H9 (cell line): ENCODE data around the gene LEFTY2. TPM values are rescaled to one million over a fixed set of nuclear protein-coding genes. Genes with fewer than 3 reads are reported as not detected.

Experiments
- DNase-seq: peaks from one replicate; pipeline ENCODE4 v3.0.0-alpha.2; 2017
- H2AFZ ChIP-seq: one replicate; pipeline ENCODE4 v1.6.1; 2013; ENCODE audit warnings: mild to moderate bottlenecking, low read length, control low read depth, moderate library complexity
- H2AK5ac ChIP-seq: 2 replicates; pipeline ENCODE4 v1.6.1; 2013; ENCODE audit warnings: low read length, control low read depth, mixed read lengths; ENCODE audit not compliant: insufficient read length
- H2BK120ac ChIP-seq: one replicate; pipeline ENCODE4 v1.6.1; 2013; ENCODE audit warnings: low read depth, mild to moderate bottlenecking, low read length, control low read depth, inconsistent platforms; ENCODE audit not compliant: poor library complexity, severe bottlenecking
- H2BK12ac ChIP-seq: 2 replicates; pipeline ENCODE4 v1.6.1; 2013; ENCODE audit warnings: low read length, control low read depth, mixed read lengths, low read depth; ENCODE audit not compliant: insufficient read length
- H2BK15ac ChIP-seq: 2 replicates; pipeline ENCODE4 v1.6.1; 2013; ENCODE audit warnings: low read depth, low read length, control low read depth
- H2BK20ac ChIP-seq: one replicate; pipeline ENCODE4 v1.6.1; 2013; ENCODE audit warnings: low read depth, mild to moderate bottlenecking, low read length, control low read depth, inconsistent platforms; ENCODE audit not compliant: poor library complexity, severe bottlenecking
- H2BK5ac ChIP-seq: 2 replicates; pipeline ENCODE4 v1.6.1; 2013; ENCODE audit warnings: low read length, control low read depth, mixed read lengths; ENCODE audit not compliant: insufficient read length
- H3K14ac ChIP-seq: 2 replicates; pipeline ENCODE4 v1.6.1; 2013; ENCODE audit warnings: low read length, control low read depth; ENCODE audit not compliant: insufficient read depth
- H3K18ac ChIP-seq: 2 replicates; pipeline ENCODE4 v1.6.1; 2013; ENCODE audit warnings: low read depth, mild to moderate bottlenecking, mixed read lengths, low read length, control low read depth; ENCODE audit not compliant: insufficient read length
- H3K23ac ChIP-seq: 2 replicates; pipeline ENCODE4 v1.6.1; 2013; ENCODE audit warnings: low read length, control low read depth, mixed read lengths, low read depth; ENCODE audit not compliant: insufficient read length
- H3K23me2 ChIP-seq: 2 replicates; pipeline ENCODE4 v1.6.1; 2013; ENCODE audit warnings: low read depth, mild to moderate bottlenecking, mixed read lengths, low read length, control low read depth; ENCODE audit not compliant: insufficient read length, poor library complexity, severe bottlenecking
- H3K27ac ChIP-seq: 2 replicates; pipeline ENCODE4 v1.5.1; 2013; ENCODE audit warnings: low read length, control low read depth, mixed read lengths, low read depth; ENCODE audit not compliant: insufficient read length
- H3K27me3 ChIP-seq: 2 replicates; pipeline ENCODE4 v1.6.1; 2013; ENCODE audit warnings: low read length, control low read depth, inconsistent platforms; ENCODE audit not compliant: insufficient read depth
- H3K4ac ChIP-seq: 2 replicates; pipeline ENCODE4 v1.6.1; 2013; ENCODE audit warnings: low read depth, mild to moderate bottlenecking, control low read depth, inconsistent platforms, low read length, moderate library complexity
- H3K4me1 ChIP-seq: 2 replicates; pipeline ENCODE4 v1.6.1; 2013; ENCODE audit warnings: low read length, control low read depth, inconsistent platforms; ENCODE audit not compliant: insufficient read depth
- H3K4me2 ChIP-seq: 2 replicates; pipeline ENCODE4 v1.6.1; 2013; ENCODE audit warnings: low read length, control low read depth, mixed read lengths; ENCODE audit not compliant: insufficient read length, insufficient read depth
- H3K56ac ChIP-seq: 2 replicates; pipeline ENCODE4 v1.6.1; 2013; ENCODE audit warnings: low read depth, mild to moderate bottlenecking, mixed read lengths, low read length, control low read depth; ENCODE audit not compliant: insufficient read length
- H3K79me1 ChIP-seq: 2 replicates; pipeline ENCODE4 v1.6.1; 2013; ENCODE audit warnings: low read depth, mild to moderate bottlenecking, moderate library complexity, low read length, control low read depth, inconsistent platforms; ENCODE audit not compliant: insufficient read depth, poor library complexity, severe bottlenecking
- H3K79me2 ChIP-seq: 2 replicates; pipeline ENCODE4 v1.6.1; 2013; ENCODE audit warnings: low read length, control low read depth, inconsistent platforms; ENCODE audit not compliant: insufficient read depth
- H3K9ac ChIP-seq: 2 replicates; pipeline ENCODE4 v1.6.1; 2013; ENCODE audit warnings: low read length, control low read depth, mixed read lengths; ENCODE audit not compliant: insufficient read length; ENCODE audit errors: extremely low read depth
- H3K9me3 ChIP-seq: one replicate; pipeline ENCODE4 v1.6.1; 2013; ENCODE audit warnings: low read depth, low read length, inconsistent platforms; ENCODE audit not compliant: control insufficient read depth
- H3T11ph ChIP-seq: one replicate; pipeline ENCODE4 v1.6.1; 2013; ENCODE audit warnings: mild to moderate bottlenecking, low read length, control low read depth, inconsistent platforms
- H4K20me1 ChIP-seq: one replicate; pipeline ENCODE4 v1.6.1; 2013; ENCODE audit not compliant: control insufficient read depth, insufficient read length, insufficient read depth
- H4K5ac ChIP-seq: 2 replicates; pipeline ENCODE4 v1.6.1; 2013; ENCODE audit warnings: low read depth, mild to moderate bottlenecking, mixed read lengths, low read length, control low read depth; ENCODE audit not compliant: insufficient read length
- H4K8ac ChIP-seq: replicated peaks from 2 replicates; pipeline ENCODE4 v1.6.1; 2013; ENCODE audit warnings: low read length, control low read depth, mixed read lengths, low read depth; ENCODE audit not compliant: insufficient read length
- H4K91ac ChIP-seq: 2 replicates; pipeline ENCODE4 v1.6.1; 2013; ENCODE audit warnings: low read depth, mild to moderate bottlenecking, moderate library complexity, mixed read lengths, low read length, control low read depth; ENCODE audit not compliant: insufficient read length
- H3K27ac Mint-ChIP-seq, 3 experiments: 2 replicates in 2 of 3; 3 replicates in 1 of 3; pipeline ENCODE4 v1.8.0; 2020 to 2021; ENCODE audit warnings: mixed read lengths in 3 of 3, mild to moderate bottlenecking in 1 of 3, moderate library complexity in 1 of 3
- H3K27me3 Mint-ChIP-seq: 2 replicates; pipeline ENCODE4 v1.8.0; 2021; ENCODE audit warnings: low read depth, mild to moderate bottlenecking, moderate library complexity, mixed read lengths
- H3K36me3 Mint-ChIP-seq, 3 experiments: 2 replicates in 2 of 3; 3 replicates in 1 of 3; pipeline ENCODE4 v1.8.0; 2020 to 2021; ENCODE audit warnings: low read depth in 3 of 3, mixed read lengths in 3 of 3; ENCODE audit not compliant: insufficient read depth in 1 of 3
- H3K4me1 Mint-ChIP-seq, 2 experiments: 2 replicates each; pipeline ENCODE4 v1.8.0; 2020; ENCODE audit warnings: mixed read lengths in 2 of 2
- H3K4me3 Mint-ChIP-seq, 2 experiments: 2 replicates in 1 of 2; 3 replicates in 1 of 2; pipeline ENCODE4 v1.8.0; 2020 to 2021; ENCODE audit warnings: mild to moderate bottlenecking in 2 of 2, mixed read lengths in 2 of 2, moderate library complexity in 1 of 2
- H3K9me3 Mint-ChIP-seq, 2 experiments: 2 replicates in 1 of 2; 3 replicates in 1 of 2; pipeline ENCODE4 v1.8.0; 2020; ENCODE audit warnings: mild to moderate bottlenecking in 2 of 2, mixed read lengths in 2 of 2, moderate library complexity in 1 of 2
- CTCF ChIP-seq: fragments of 200-600 bp; sonication (generic); conservative IDR thresholded peaks from 3 replicates; pipeline ENCODE4 v1.8.0; 2021; ENCODE audit warnings: antibody characterized with exemption, mild to moderate bottlenecking
- WGBS: extraction: QIAGEN DNeasy Blood & Tissue Kit; methylation state at CpG from one replicate; pipeline ENCODE4 v1.1.7; 2013; ENCODE audit warnings: missing lambda C conversion rate, low lambda C conversion rate, mixed read lengths; ENCODE audit not compliant: insufficient read length; ENCODE audit errors: extremely low coverage; 5-methylcytosine and 5-hydroxymethylcytosine counted together
- total RNA-seq: library from RNA; stranded (reverse); gene quantifications from 2 replicates; pipeline ENCODE4 v1.2.1, GENCODE V29; 2021

Gene LEFTY2
- total RNA-seq, 1 experiment from 2014 or later = 16.3 TPM

DNA sequence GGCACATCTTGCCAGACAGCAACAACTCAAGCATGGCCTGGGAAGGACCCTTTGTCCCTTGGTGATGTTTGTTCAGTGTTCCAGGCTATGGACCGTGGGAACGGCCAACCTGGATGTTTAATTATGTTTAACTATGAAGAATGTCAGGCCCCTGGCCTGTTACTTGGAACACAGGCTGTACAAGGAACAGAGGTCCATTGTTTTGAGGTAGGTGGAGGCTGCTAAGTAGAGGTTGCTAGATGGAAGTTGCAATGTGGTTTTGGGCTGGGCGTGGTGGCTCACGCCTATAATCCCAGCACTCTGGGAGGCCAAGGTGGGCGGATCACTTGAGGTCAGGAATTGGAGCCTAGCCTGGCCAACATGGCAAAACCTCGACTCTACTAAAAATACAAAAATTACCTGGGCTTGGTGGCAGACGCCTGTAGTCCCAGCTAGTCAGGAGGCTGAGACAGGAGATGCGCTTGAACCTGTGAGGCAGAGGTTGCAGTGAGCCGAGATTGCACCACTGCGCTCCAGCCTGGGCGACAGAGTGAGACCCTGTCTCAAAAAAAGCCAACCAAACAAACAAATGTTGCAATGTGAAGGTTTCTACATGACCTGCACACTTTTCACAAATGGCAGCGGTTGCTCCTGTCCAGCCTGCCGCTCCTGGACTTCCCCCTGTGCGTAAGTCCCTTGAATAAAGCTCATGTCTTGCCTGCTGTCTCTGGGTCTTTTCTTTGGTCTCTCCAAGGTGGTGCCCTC is 49.6 kb downstream of the LEFTY2 start:
- Histone ChIP-seq H2BK20ac (no peak overlapping the region), H3K4me2 (no peak overlapping the region), H2AFZ (no peak overlapping the region), H3K4ac (no peak overlapping the region), H2BK120ac (no peak overlapping the region), H3T11ph (no peak overlapping the region), H4K5ac (no peak overlapping the region), H4K91ac (no peak overlapping the region), H3K27ac (no peak overlapping the region), H3K23ac (no peak overlapping the region), H3K79me2 (peaks cover 2% of the 10 kb centered on the region; the same call in 1 of the 2 replicates), H3K56ac (no peak overlapping the region), H3K9me3 (no peaks in the 10 kb centered on the region), H3K14ac (no peak overlapping the region), H3K9ac (no peak overlapping the region), H3K27me3 (no peaks in the 10 kb centered on the region), H4K20me1 (no peaks in the 10 kb centered on the region), H2BK12ac (peak overlapping the region; percentile 15), H2BK5ac (no peak overlapping the region), H2AK5ac (peak overlapping the region; percentile 9), H3K4me1 (peaks cover 3% of the 10 kb centered on the region; the same call in 1 of the 2 replicates), H2BK15ac (no peak overlapping the region), H3K18ac (no peak overlapping the region), H4K8ac (no peak overlapping the region), H3K79me1 (no peaks in the 10 kb centered on the region), H3K23me2 (no peaks in the 10 kb centered on the region)
- DNase-seq = no peak
- WGBS = no CpG with 5 or more reads among the region's 14 CpGs
- no peaks in the 10 kb centered on the region; a peak in 1 of 5 replicates for H3K9me3 Mint-ChIP-seq
- peaks cover 37 to 39% of the 10 kb centered on the region in 2 experiments for H3K4me1 Mint-ChIP-seq
- peak overlapping the region in 2 of 3 experiments; percentile 59 to 70; a peak in 3 of 7 replicates for H3K27ac Mint-ChIP-seq
- peaks cover 0 to 11% (median 0%) of the 10 kb centered on the region in 3 experiments; a peak in 5 of 7 replicates for H3K36me3 Mint-ChIP-seq
- peak overlapping the region in 1 of 2 experiments; percentile 8; a peak in 1 of 5 replicates for H3K4me3 Mint-ChIP-seq
- no peak for TF ChIP-seq CTCF
- peaks cover 2% of the 10 kb centered on the region; the same call in 1 of the 2 replicates for H3K27me3 Mint-ChIP-seq
